C4-2B (cell line): ENCODE measurements around the gene THBS1.

ENCODE experiments used
- H3K27ac ChIP-seq: fragments of 450-650 bp; 2 replicates; pipeline ENCODE4 v1.5.1; 2017
- CTCF ChIP-seq: fragments of 450-650 bp; conservative IDR thresholded peaks from 2 replicates; pipeline ENCODE4 v1.5.1; 2017; ENCODE audit warnings: mild to moderate bottlenecking
- ZFX ChIP-seq: fragments of 450-650 bp; IDR thresholded peaks from 2 replicates; pipeline ENCODE4 v1.6.1; 2017

The THBS1 gene

DNA sequence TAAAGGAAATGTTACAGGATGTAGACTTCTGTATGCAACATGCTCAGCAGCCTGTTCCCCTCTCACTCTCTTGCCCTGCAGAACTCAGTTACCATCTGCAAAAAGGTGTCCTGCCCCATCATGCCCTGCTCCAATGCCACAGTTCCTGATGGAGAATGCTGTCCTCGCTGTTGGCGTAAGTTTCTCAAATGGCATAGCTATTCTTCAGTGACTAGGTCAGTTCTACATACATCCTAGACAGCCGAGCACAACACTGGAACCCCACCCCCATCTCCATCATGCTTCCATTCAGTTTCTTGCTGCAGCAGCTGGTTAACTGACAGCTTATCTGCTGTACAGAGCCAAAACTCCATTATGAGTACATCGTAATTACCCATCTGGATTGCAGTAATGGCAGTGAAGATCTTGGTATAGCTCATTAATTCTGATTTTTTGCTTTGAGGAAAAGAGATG, 4.5 kb downstream of the THBS1 start:
- TF ChIP-seq CTCF = no peak
- no peak for TF ChIP-seq ZFX
- no peak overlapping the region for H3K27ac ChIP-seq

DNA sequence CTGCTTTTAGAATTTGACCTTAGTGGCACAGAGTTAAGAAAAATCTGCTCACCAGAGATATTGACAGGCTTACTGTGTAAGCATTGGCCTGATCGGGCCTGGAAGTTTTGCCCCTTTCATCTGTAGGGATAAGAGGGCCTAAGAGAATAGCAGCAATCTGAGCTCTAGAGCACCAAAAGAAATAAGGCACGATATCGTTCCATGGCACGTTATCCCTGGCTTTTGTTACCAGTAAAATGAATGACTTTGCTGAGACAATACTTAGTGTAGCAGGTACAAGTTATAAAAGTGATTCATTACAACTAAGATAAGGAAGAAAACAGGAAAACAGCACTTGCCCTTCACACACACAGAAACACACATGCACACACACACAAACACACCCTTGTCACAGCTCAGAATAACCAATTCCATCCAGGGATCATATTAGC, 5.0 kb downstream of the THBS1 start:
- H3K27ac ChIP-seq = no peak overlapping the region
- TF ChIP-seq CTCF = no peak
- no peak for TF ChIP-seq ZFX

GRCh38 chr15:39586387-39587095, 5.7 kb downstream of the THBS1 start:
- no peak overlapping the region for H3K27ac ChIP-seq
- TF ChIP-seq CTCF (no peak), ZFX (no peak)

- H3K27ac ChIP-seq = no peak overlapping the region
- TF ChIP-seq CTCF (no peak), ZFX (no peak)
These were observed 6.3 kb downstream of the THBS1 start for GRCh38 chr15:39587096-39587721.

- H3K27ac ChIP-seq = 0 out of 2 replicates have a peak overlapping the region, but pooled peaks have one; percentile 6
- no peak for TF ChIP-seq ZFX
- no peak for TF ChIP-seq CTCF
These were observed 7.1 kb downstream of the THBS1 start for GRCh38 chr15:39587731-39588530.

- TF ChIP-seq ZFX (no peak), CTCF (no peak)
- H3K27ac ChIP-seq = 0 out of 2 replicates have a peak overlapping the region, but pooled peaks have one; percentile 6
These were observed 7.8 kb downstream of the THBS1 start for GRCh38 chr15:39588531-39589192.
